ENCODE measurements around the gene MDGA2.

Gene MDGA2

GRCh38 chr14:47102472-47102871 lies 572.9 kb downstream of the MDGA2 start:
- no peak for TF ChIP-seq CTCF (IDR thresholded peaks at IDR 0.05; ENCODE audit: control extremely low read depth, extremely low read depth, low read depth, missing control alignments)
- DNase-seq (ENCODE audit: extremely low spot score), result no peak
- CTCF ChIA-PET, result no interaction called here
- POLR2A ChIA-PET, result no interaction called here

GRCh38 chr14:47085678-47086077 lies 589.7 kb downstream of the MDGA2 start:
- no peak for TF ChIP-seq CTCF (IDR thresholded peaks at IDR 0.05; ENCODE audit: control extremely low read depth, extremely low read depth, low read depth, missing control alignments)
- ChIA-PET CTCF (no interaction called here), POLR2A (no interaction called here)
- DNase-seq (ENCODE audit: extremely low spot score), result no peak

- TF ChIP-seq CTCF (IDR thresholded peaks at IDR 0.05; ENCODE audit: control extremely low read depth, extremely low read depth, low read depth, missing control alignments), result no peak
- DNase-seq (ENCODE audit: extremely low spot score), result no peak
- POLR2A ChIA-PET, result no interaction called here
- CTCF ChIA-PET, result no interaction called here
Measured at GRCh38 chr14:47065326-47065725, 610.1 kb downstream of the MDGA2 start.

- TF ChIP-seq CTCF (IDR thresholded peaks at IDR 0.05; ENCODE audit: control extremely low read depth, extremely low read depth, low read depth, missing control alignments), result no peak
- ChIA-PET CTCF (no interaction called here), POLR2A (no interaction called here)
- no peak for DNase-seq (ENCODE audit: extremely low spot score)
Measured at GRCh38 chr14:47060050-47060449, 615.4 kb downstream of the MDGA2 start.

- ChIA-PET CTCF (no interaction called here), POLR2A (no interaction called here)
- DNase-seq (ENCODE audit: extremely low spot score), result no peak
- no peak for TF ChIP-seq CTCF (IDR thresholded peaks at IDR 0.05; ENCODE audit: control extremely low read depth, extremely low read depth, low read depth, missing control alignments)
Measured at GRCh38 chr14:47057364-47057763, 618.0 kb downstream of the MDGA2 start.

- POLR2A ChIA-PET, result no interaction called here
- CTCF ChIA-PET, result no interaction called here
- TF ChIP-seq CTCF (IDR thresholded peaks at IDR 0.05; ENCODE audit: control extremely low read depth, extremely low read depth, low read depth, missing control alignments), result no peak
- no peak for DNase-seq (ENCODE audit: extremely low spot score)
Measured at GRCh38 chr14:47044841-47045240, 630.6 kb downstream of the MDGA2 start.

- TF ChIP-seq CTCF (IDR thresholded peaks at IDR 0.05; ENCODE audit: control extremely low read depth, extremely low read depth, low read depth, missing control alignments), result no peak
- DNase-seq (ENCODE audit: extremely low spot score), result no peak
- POLR2A ChIA-PET, result no interaction called here
- CTCF ChIA-PET, result no interaction called here
Measured at GRCh38 chr14:47040550-47040949, 634.9 kb downstream of the MDGA2 start.

Data from GM10248 (cell line).